ENCODE results near the gene PIP5K1B.

- TF ChIP-seq POLR2A (IDR thresholded peaks at IDR 0.05), result no peak
- no peak for TF ChIP-seq CTCF (IDR thresholded peaks at IDR 0.05)
Observed at GRCh38 chr9:68704498-68704813, 584 bp upstream of the PIP5K1B start.
